ENCODE results near the gene FKBP5. TPM values are rescaled to one million over a fixed set of nuclear protein-coding genes. Genes with fewer than 3 reads are reported as not detected.

Gene FKBP5
- total and polyA plus RNA-seq, 2 of the 4 experiments (the other 2 are of a cell fraction) = 6.8 to 7.0 TPM

- H3K4me1 ChIP-seq (ENCODE audit: control insufficient read depth, insufficient read depth, low read length) = no peaks in the 10 kb centered on the region
- H2AFZ ChIP-seq (replicated peaks; ENCODE audit: low read length, poor library complexity) = no peak overlapping the region
- ChIA-PET POLR2A (ENCODE audit: unreplicated experiment) (no interaction called here), CTCF (no interaction called here)
- H2BK15ac ChIP-seq (ENCODE audit: low read depth, low read length) = no peak overlapping the region
- H3K14ac ChIP-seq (replicated peaks; ENCODE audit: low read depth, low read length) = no peak overlapping the region
- H4K91ac ChIP-seq (ENCODE audit: insufficient read depth, low read depth, low read length) = no peak overlapping the region
- no peak overlapping the region for H2AK9ac ChIP-seq (replicated peaks; ENCODE audit: low read depth, low read length, poor library complexity)
- no TSS peak for BruUV-seq (replicated peaks)
- H3K18ac ChIP-seq (ENCODE audit: low read depth, low read length) = no peak overlapping the region
- H2BK120ac ChIP-seq (ENCODE audit: low read depth, low read length) = no peak overlapping the region
- H3K9me1 ChIP-seq (ENCODE audit: insufficient read depth, low read length) = no peaks in the 10 kb centered on the region
- no peak overlapping the region for H3K27ac ChIP-seq (ENCODE audit: insufficient read depth, low read length)
- H3K79me1 ChIP-seq (ENCODE audit: low read depth in 1 of 2, low read length in 2 of 2) = 0 out of 4 replicates have a peak, but pooled peaks cover 0 to 4% of the 10 kb centered on the region in 2 experiments
- in situ Hi-C loops (cut with MboI; ENCODE audit: low sequenced_read_pairs) = no loop called here
- TF ChIP-seq CHD1 (IDR thresholded peaks at IDR 0.05; ENCODE audit: low read depth, low read length) (no peak), MAFK (IDR thresholded peaks at IDR 0.05; ENCODE audit: low read depth, low read length) (no peak), CEBPB (IDR thresholded peaks at IDR 0.05; ENCODE audit: low read depth, low read length) (no peak), CTCF (conservative IDR thresholded peaks at IDR 0.05; ENCODE audit: low read depth, low read length) (no peak), ELK1 (IDR thresholded peaks at IDR 0.05; ENCODE audit: borderline replicate concordance, low read depth, low read length) (no peak), MXI1 (IDR thresholded peaks at IDR 0.05; ENCODE audit: borderline replicate concordance, low read depth, low read length) (no peak), FOS (IDR thresholded peaks at IDR 0.05; ENCODE audit: low read depth, low read length) (no peak), RAD21 (IDR thresholded peaks at IDR 0.05; ENCODE audit: low read length) (no peak), MAZ (IDR thresholded peaks at IDR 0.05; ENCODE audit: borderline replicate concordance, low read depth, low read length) (no peak), SMC3 (IDR thresholded peaks at IDR 0.05; ENCODE audit: low read depth, low read length) (no peak), NFE2L2 (IDR thresholded peaks at IDR 0.05; ENCODE audit: low read depth, low read length) (no peak), BHLHE40 (IDR thresholded peaks at IDR 0.05; ENCODE audit: low read depth, low read length) (no peak), RCOR1 (IDR thresholded peaks at IDR 0.05; ENCODE audit: insufficient replicate concordance, low read length) (no peak), RFX5 (IDR thresholded peaks at IDR 0.05; ENCODE audit: low read depth, low read length) (no peak), POLR2A (IDR thresholded peaks at IDR 0.05; ENCODE audit: low read depth, low read length) (no peak), USF2 (IDR thresholded peaks at IDR 0.05; ENCODE audit: low read depth, low read length) (no peak)
- H3K27me3 ChIP-seq (ENCODE audit: control insufficient read depth, insufficient read depth, low read length) = no peaks in the 10 kb centered on the region
- H2AK5ac ChIP-seq (ENCODE audit: low read depth, low read length) = no peak overlapping the region
- no peaks in the 10 kb centered on the region for H3K9me3 ChIP-seq (ENCODE audit: control insufficient read depth, insufficient read depth, low read length)
- no peak overlapping the region for H3K4me3 ChIP-seq (ENCODE audit: insufficient read depth, low read depth, low read length)
- no peak overlapping the region for H3K9ac ChIP-seq (ENCODE audit: low read depth, low read length)
- no CpG with 5 or more reads among the region's 1 CpG for WGBS, 2 experiments (ENCODE audit: extremely low coverage in 2 of 2, insufficient read length in 1 of 2)
- H2BK5ac ChIP-seq (ENCODE audit: low read depth, low read length, poor library complexity, severe bottlenecking) = no peak overlapping the region
- H3K23ac ChIP-seq (ENCODE audit: low read depth, low read length) = no peak overlapping the region
- H3K4ac ChIP-seq (ENCODE audit: low read depth, low read length) = no peak overlapping the region
- ATAC-seq (ENCODE audit: low read depth) (no peak), DNase-seq (no peak)
- H3K36me3 ChIP-seq (ENCODE audit: control insufficient read depth, insufficient read depth, low read length) = no peaks in the 10 kb centered on the region
- H4K20me1 ChIP-seq (ENCODE audit: insufficient read depth, low read length) = no peaks in the 10 kb centered on the region
- H3K4me2 ChIP-seq (ENCODE audit: low read depth, low read length) = no peak overlapping the region
- H3K56ac ChIP-seq (ENCODE audit: extremely low read depth, insufficient read depth, low read length) = no peak overlapping the region
- intact Hi-C loops (cut with micrococcal nuclease) = no loop called here
- dilution Hi-C loops (cut with HindIII; ENCODE audit: low sequenced_read_pairs, unreplicated experiment) = no loop called here
- H2BK20ac ChIP-seq (ENCODE audit: low read depth, low read length) = no peak overlapping the region
- no peak overlapping the region for H4K8ac ChIP-seq (ENCODE audit: low read depth in 2 of 2, low read length in 2 of 2)
- no peak overlapping the region for H4K5ac ChIP-seq (ENCODE audit: low read depth, low read length)
Measured at GRCh38 chr6:35647400-35647799, 41.3 kb downstream of the FKBP5 start.
